PC-3 (cell line): ENCODE results near the gene CDHR1. TPM values are rescaled to one million over a fixed set of nuclear protein-coding genes. Genes with fewer than 3 reads are reported as not detected.

Experiments
- ATAC-seq: fragments of 200-7000 bp; cut with Tn5 transposase; 2 replicates; pipeline ENCODE4 v1.9.1; 2020; ENCODE audit warnings: mild to moderate bottlenecking, moderate library complexity
- BruUV-seq: library from RNA; stranded (reverse); fragments of 400-500 nt; replicated peaks from 2 replicates; lab custom pipeline; 2021; lab: Mats Ljungman, UMichigan
- CTCF ChIA-PET: fragments of 300-600 bp; sonication (Branson Sonifier 250); formaldehyde crosslinking; loops from one replicate; lab custom pipeline; 2022; ENCODE audit warnings: antibody characterized with exemption; lab: Charles Lee
- POLR2A ChIA-PET: fragments of 300-600 bp; sonication (Branson Sonifier 250); formaldehyde crosslinking; loops from one replicate; lab custom pipeline; 2022; ENCODE audit warnings: antibody characterized with exemption; ENCODE audit not compliant: unreplicated experiment; lab: Charles Lee
- DNase-seq: peaks from one replicate; pipeline ENCODE4 v3.0.0-alpha.2; 2015
- H2AFZ ChIP-seq: fragments of 300-600 bp; sonication (generic); 2 replicates; pipeline ENCODE4 v1.6.0; 2016; ENCODE audit warnings: antibody characterized with exemption, low read length
- H3F3A ChIP-seq: fragments of 300-600 bp; sonication (generic); one replicate; pipeline ENCODE4 v1.6.0; 2017; ENCODE audit warnings: antibody characterized with exemption, low read length, control low read depth, mild to moderate bottlenecking; ENCODE audit not compliant: unreplicated experiment
- H3K27ac ChIP-seq: fragments of 300-600 bp; sonication (generic); 2 replicates; pipeline ENCODE4 v1.5.1; 2016; ENCODE audit warnings: mild to moderate bottlenecking, low read length
- H3K27me3 ChIP-seq: fragments of 300-600 bp; sonication (generic); 2 replicates; pipeline ENCODE4 v1.6.1; 2016; ENCODE audit warnings: low read length, mixed read lengths
- H3K36me3 ChIP-seq: fragments of 300-600 bp; sonication (generic); 2 replicates; pipeline ENCODE4 v1.6.1; 2016; ENCODE audit warnings: low read depth, mixed run types, low read length, mixed read lengths
- H3K4me1 ChIP-seq: fragments of 300-600 bp; sonication (generic); 2 replicates; pipeline ENCODE4 v1.5.1; 2016; ENCODE audit warnings: low read length; ENCODE audit not compliant: insufficient read depth
- H3K4me2 ChIP-seq: fragments of 300-600 bp; sonication (generic); 2 replicates; pipeline ENCODE4 v1.6.0; 2016; ENCODE audit warnings: low read length
- H3K4me3 ChIP-seq: fragments of 300-600 bp; sonication (generic); 2 replicates; pipeline ENCODE4 v1.5.1; 2016; ENCODE audit warnings: mild to moderate bottlenecking, low read length, mixed read lengths
- H3K79me2 ChIP-seq: fragments of 300-600 bp; sonication (generic); 2 replicates; pipeline ENCODE4 v1.6.1; 2017; ENCODE audit warnings: low read length, mixed read lengths
- H3K9ac ChIP-seq: fragments of 300-600 bp; sonication (generic); 2 replicates; pipeline ENCODE4 v1.6.0; 2016; ENCODE audit warnings: mild to moderate bottlenecking, low read length
- H3K9me2 ChIP-seq: fragments of 300-600 bp; sonication (generic); replicated peaks from 2 replicates; pipeline ENCODE4 v1.6.1; 2016; ENCODE audit warnings: mixed run types, low read length, mixed read lengths
- H3K9me3 ChIP-seq: fragments of 300-600 bp; sonication (generic); 2 replicates; pipeline ENCODE4 v1.6.1; 2016; ENCODE audit warnings: low read length, mixed read lengths
- H4K20me1 ChIP-seq: fragments of 300-600 bp; sonication (generic); 2 replicates; pipeline ENCODE4 v1.6.1; 2016; ENCODE audit warnings: low read length, mixed read lengths
- EZH2 ChIP-seq: fragments of 300-600 bp; sonication (generic); IDR thresholded peaks from one replicate; pipeline ENCODE4 v1.6.1; 2017; ENCODE audit warnings: antibody characterized with exemption, mild to moderate bottlenecking, low read length; ENCODE audit not compliant: unreplicated experiment
- EZH2phosphoT487 ChIP-seq: fragments of 300-600 bp; sonication (generic); IDR thresholded peaks from 2 replicates; pipeline ENCODE4 v1.6.1; 2018; ENCODE audit warnings: mild to moderate bottlenecking, antibody characterized with exemption, low read length, borderline replicate concordance
- intact Hi-C: fragments of 100-400 bp; cut with micrococcal nuclease; formaldehyde crosslinking; loops from 2 replicates; pipeline ENCODE4 v1.9.0; 2023
- total RNA-seq: library from RNA; depleted of rRNA; stranded (reverse); fragments of >200 nt; gene quantifications from 2 replicates; pipeline ENCODE4 v1.2.3, GENCODE V29; 2014
- TF ChIP-seq, protein P1 (sequence below): fragments of 300-600 bp; sonication (generic); conservative IDR thresholded peaks from 2 replicates; pipeline ENCODE4 v1.5.1; 2017; ENCODE audit warnings: antibody characterized with exemption, low read depth, mild to moderate bottlenecking, low read length

Gene CDHR1
- total RNA-seq, 1 experiment from 2014 or later: not detected

GRCh38 chr10:84196941-84197340 is 2.6 kb downstream of the CDHR1 start:
- Histone ChIP-seq H3K27ac (no peak overlapping the region), H3K4me1 (no peaks in the 10 kb centered on the region), H3K9me2 (no peaks in the 10 kb centered on the region), H3K9me3 (no peaks in the 10 kb centered on the region), H3K36me3 (no peaks in the 10 kb centered on the region), H3K27me3 (peaks cover 77% of the 10 kb centered on the region), H3K4me2 (no peak overlapping the region), H3F3A (no peaks in the 10 kb centered on the region), H3K4me3 (no peak overlapping the region), H2AFZ (no peak overlapping the region), H3K9ac (no peak overlapping the region), H3K79me2 (no peaks in the 10 kb centered on the region), H4K20me1 (no peaks in the 10 kb centered on the region)
- TF ChIP-seq EZH2: no peak
- TF ChIP-seq, protein P1, sequence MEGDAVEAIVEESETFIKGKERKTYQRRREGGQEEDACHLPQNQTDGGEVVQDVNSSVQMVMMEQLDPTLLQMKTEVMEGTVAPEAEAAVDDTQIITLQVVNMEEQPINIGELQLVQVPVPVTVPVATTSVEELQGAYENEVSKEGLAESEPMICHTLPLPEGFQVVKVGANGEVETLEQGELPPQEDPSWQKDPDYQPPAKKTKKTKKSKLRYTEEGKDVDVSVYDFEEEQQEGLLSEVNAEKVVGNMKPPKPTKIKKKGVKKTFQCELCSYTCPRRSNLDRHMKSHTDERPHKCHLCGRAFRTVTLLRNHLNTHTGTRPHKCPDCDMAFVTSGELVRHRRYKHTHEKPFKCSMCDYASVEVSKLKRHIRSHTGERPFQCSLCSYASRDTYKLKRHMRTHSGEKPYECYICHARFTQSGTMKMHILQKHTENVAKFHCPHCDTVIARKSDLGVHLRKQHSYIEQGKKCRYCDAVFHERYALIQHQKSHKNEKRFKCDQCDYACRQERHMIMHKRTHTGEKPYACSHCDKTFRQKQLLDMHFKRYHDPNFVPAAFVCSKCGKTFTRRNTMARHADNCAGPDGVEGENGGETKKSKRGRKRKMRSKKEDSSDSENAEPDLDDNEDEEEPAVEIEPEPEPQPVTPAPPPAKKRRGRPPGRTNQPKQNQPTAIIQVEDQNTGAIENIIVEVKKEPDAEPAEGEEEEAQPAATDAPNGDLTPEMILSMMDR: no peak
- TF ChIP-seq EZH2phosphoT487: no peak
- ChIA-PET POLR2A (no interaction called here), CTCF (no interaction called here)
- intact Hi-C loops: no loop called here
- BruUV-seq: no TSS peak
- ATAC-seq (no peak), DNase-seq (no peak)

DNA sequence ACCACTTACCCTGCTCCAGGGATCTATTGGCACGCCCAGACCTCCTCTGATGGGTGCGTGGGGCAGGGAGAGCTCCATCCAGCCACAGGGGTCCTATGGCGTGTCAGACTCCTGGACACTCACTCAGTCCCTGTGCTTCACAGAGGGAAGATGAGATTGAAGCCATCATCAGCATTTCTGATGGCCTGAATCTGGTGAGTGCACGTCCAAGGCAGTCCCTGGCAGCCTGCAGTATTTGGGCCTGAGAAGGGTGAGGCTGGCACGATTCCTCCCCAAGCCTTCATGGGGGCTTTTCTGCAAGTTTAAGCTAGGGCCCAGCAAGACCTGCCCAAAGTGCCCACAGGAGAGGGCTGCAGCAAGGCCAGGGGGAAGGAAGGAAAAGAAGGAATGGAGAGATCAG is 3.3 kb downstream of the CDHR1 start:
- no peaks in the 10 kb centered on the region for H3K9me2 ChIP-seq
- H3F3A ChIP-seq: no peaks in the 10 kb centered on the region
- POLR2A ChIA-PET: no interaction called here
- no peaks in the 10 kb centered on the region for H3K9me3 ChIP-seq
- no peaks in the 10 kb centered on the region for H3K36me3 ChIP-seq
- no TSS peak for BruUV-seq
- no peak overlapping the region for H3K27ac ChIP-seq
- peaks cover 76% of the 10 kb centered on the region for H3K27me3 ChIP-seq
- intact Hi-C loops: no loop called here
- no peak overlapping the region for H3K9ac ChIP-seq
- H3K4me2 ChIP-seq: no peak overlapping the region
- no peaks in the 10 kb centered on the region for H4K20me1 ChIP-seq
- TF ChIP-seq EZH2phosphoT487: no peak
- TF ChIP-seq, protein P1: no peak
- TF ChIP-seq EZH2: no peak
- ATAC-seq (no peak), DNase-seq (no peak)
- CTCF ChIA-PET: no interaction called here
- H2AFZ ChIP-seq: no peak overlapping the region
- no peaks in the 10 kb centered on the region for H3K79me2 ChIP-seq
- H3K4me3 ChIP-seq: no peak overlapping the region
- H3K4me1 ChIP-seq: no peaks in the 10 kb centered on the region

GRCh38 chr10:84198206-84198915 is 4.0 kb downstream of the CDHR1 start:
- Histone ChIP-seq H3F3A (no peaks in the 10 kb centered on the region), H4K20me1 (no peaks in the 10 kb centered on the region), H3K27me3 (peaks cover 69% of the 10 kb centered on the region), H3K9me2 (no peaks in the 10 kb centered on the region), H3K4me1 (no peaks in the 10 kb centered on the region), H3K9me3 (no peaks in the 10 kb centered on the region), H3K27ac (no peak overlapping the region), H3K4me2 (no peak overlapping the region), H3K9ac (no peak overlapping the region), H3K36me3 (no peaks in the 10 kb centered on the region), H2AFZ (no peak overlapping the region), H3K4me3 (no peak overlapping the region), H3K79me2 (no peaks in the 10 kb centered on the region)
- POLR2A ChIA-PET: no interaction called here
- TF ChIP-seq, protein P1: no peak
- no peak for TF ChIP-seq EZH2
- TF ChIP-seq EZH2phosphoT487: no peak
- CTCF ChIA-PET: no interaction called here
- BruUV-seq: no TSS peak
- DNase-seq: no peak
- intact Hi-C loops: no loop called here
- ATAC-seq: no peak
